22Rv1 (cell line): ENCODE measurements around the gene AKNA.
"Not testable (repeated sequence)": the region's sequence is repeated elsewhere in the genome, so short reads cannot be mapped to it uniquely, and the experiment has no call there.

Source experiments
- ZFX ChIP-seq: fragments of 450-650 bp; IDR thresholded peaks from 2 replicates; pipeline ENCODE4 v1.6.1; 2017; ENCODE audit warnings: antibody characterized with exemption, borderline replicate concordance
- TF ChIP-seq, protein P1 (sequence below): fragments of 450-650 bp; IDR thresholded peaks from 2 replicates; pipeline ENCODE4 v1.5.1; 2017; ENCODE audit warnings: mild to moderate bottlenecking

DNA sequence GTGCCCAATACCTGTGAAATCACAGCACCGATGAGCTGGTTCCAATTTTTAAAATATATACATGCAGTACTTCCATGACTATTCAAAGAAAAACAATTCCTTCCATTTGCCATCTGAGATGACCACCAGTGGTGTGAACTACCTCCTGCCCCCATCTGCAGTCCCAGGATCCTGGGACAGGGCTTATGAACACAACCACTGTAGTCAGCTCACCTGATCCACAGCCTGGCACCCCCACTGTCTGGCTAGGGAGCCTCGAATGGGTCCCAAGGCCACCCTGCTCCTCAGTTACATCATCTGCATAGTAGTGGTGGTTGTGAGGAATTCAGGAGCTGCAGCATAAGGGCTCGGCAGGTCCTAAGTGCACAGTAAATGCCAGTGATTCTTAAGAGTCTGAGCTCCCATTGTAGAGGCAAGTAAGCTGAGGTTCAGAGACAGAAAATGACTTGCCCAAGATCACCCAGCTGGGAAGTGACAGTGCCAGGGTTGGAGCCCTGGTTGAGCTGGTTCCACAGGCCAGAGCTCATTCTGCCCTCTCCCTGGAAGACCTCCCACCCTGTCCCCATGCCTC lies 62.0 kb downstream of the AKNA start:
- TF ChIP-seq, protein P1, sequence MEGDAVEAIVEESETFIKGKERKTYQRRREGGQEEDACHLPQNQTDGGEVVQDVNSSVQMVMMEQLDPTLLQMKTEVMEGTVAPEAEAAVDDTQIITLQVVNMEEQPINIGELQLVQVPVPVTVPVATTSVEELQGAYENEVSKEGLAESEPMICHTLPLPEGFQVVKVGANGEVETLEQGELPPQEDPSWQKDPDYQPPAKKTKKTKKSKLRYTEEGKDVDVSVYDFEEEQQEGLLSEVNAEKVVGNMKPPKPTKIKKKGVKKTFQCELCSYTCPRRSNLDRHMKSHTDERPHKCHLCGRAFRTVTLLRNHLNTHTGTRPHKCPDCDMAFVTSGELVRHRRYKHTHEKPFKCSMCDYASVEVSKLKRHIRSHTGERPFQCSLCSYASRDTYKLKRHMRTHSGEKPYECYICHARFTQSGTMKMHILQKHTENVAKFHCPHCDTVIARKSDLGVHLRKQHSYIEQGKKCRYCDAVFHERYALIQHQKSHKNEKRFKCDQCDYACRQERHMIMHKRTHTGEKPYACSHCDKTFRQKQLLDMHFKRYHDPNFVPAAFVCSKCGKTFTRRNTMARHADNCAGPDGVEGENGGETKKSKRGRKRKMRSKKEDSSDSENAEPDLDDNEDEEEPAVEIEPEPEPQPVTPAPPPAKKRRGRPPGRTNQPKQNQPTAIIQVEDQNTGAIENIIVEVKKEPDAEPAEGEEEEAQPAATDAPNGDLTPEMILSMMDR = not testable (repeated sequence)
- TF ChIP-seq ZFX = not testable (repeated sequence)
